ENCODE measurements around the gene ERBB4. TPM values are rescaled to one million over a fixed set of nuclear protein-coding genes. Genes with fewer than 3 reads are reported as not detected.

The ERBB4 gene
- total RNA-seq, 1 experiment from 2014 or later: 2.9 TPM

- intact Hi-C loops (cut with micrococcal nuclease; ENCODE audit: unreplicated experiment): loop anchor here (2.0 to 5.0 kb wide), 4 partner anchors 197 to 1092 kb away; no protein-coding TSS in a partner anchor
- DNase-seq: peak; percentile 32
- Mint-ChIP-seq H3K9me3 (ENCODE audit: low read depth, unreplicated experiment) (peaks cover 4% of the 10 kb centered on the region), H3K4me3 (ENCODE audit: low read depth, unreplicated experiment) (peak overlapping the region; percentile 55), H3K36me3 (ENCODE audit: insufficient read depth, unreplicated experiment) (peaks cover 16% of the 10 kb centered on the region), H3K27me3 (ENCODE audit: unreplicated experiment) (no peaks in the 10 kb centered on the region), H3K4me1 (ENCODE audit: low read depth, unreplicated experiment) (peaks cover 28% of the 10 kb centered on the region), H3K27ac (ENCODE audit: unreplicated experiment) (peak overlapping the region; percentile 98)
- no peak for TF ChIP-seq CTCF (IDR thresholded peaks at IDR 0.05; ENCODE audit: unreplicated experiment)
- CTCF ChIA-PET: interaction anchor here (0.6 to 1.0 kb wide), 2 partner anchors 25 to 79 kb away, joined by 3 to 5 read pairs; no protein-coding TSS in a partner anchor
- no TSS peak for BruUV-seq (replicated peaks)
Measured at GRCh38 chr2:211329882-211330281, 1208.7 kb downstream of the ERBB4 start.

- Mint-ChIP-seq H3K4me1 (ENCODE audit: low read depth, unreplicated experiment) (peaks cover 23% of the 10 kb centered on the region), H3K9me3 (ENCODE audit: low read depth, unreplicated experiment) (peaks cover 7% of the 10 kb centered on the region), H3K4me3 (ENCODE audit: low read depth, unreplicated experiment) (peak overlapping the region; percentile 55), H3K27me3 (ENCODE audit: unreplicated experiment) (no peaks in the 10 kb centered on the region), H3K27ac (ENCODE audit: unreplicated experiment) (peak overlapping the region; percentile 98), H3K36me3 (ENCODE audit: insufficient read depth, unreplicated experiment) (peaks cover 16% of the 10 kb centered on the region)
- peak; percentile 27 for DNase-seq
- no TSS peak for BruUV-seq (replicated peaks)
- CTCF ChIA-PET: interaction anchor here (0.7 kb wide), 2 partner anchors 848 to 1678 kb away, joined by 5 to 6 read pairs; no protein-coding TSS in a partner anchor
- intact Hi-C loops (cut with micrococcal nuclease; ENCODE audit: unreplicated experiment): loop anchor here (2.0 to 5.0 kb wide), 3 partner anchors 197 to 612 kb away; no protein-coding TSS in a partner anchor
- no peak for TF ChIP-seq CTCF (IDR thresholded peaks at IDR 0.05; ENCODE audit: unreplicated experiment)
Measured at GRCh38 chr2:211329421-211329820, 1209.2 kb downstream of the ERBB4 start.

DNA sequence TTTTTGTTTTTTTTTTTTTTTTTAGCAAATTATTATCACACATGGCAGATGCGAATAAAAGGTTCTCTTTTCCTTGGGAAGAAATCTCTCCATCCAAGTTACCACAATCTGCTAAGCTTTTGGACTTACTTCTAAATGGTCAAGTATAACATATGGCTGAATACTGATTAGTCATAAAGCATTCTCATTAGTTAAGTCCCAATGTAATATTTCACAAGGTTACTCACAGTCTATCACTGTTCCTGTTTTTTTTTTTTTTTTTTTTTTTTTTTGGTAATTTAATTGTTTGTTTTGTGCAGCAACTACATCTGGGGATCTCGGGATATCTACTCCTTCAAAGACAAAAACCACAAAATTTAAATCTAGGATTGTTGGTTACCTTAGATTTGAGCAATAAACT is 1210.5 kb downstream of the ERBB4 start:
- Mint-ChIP-seq H3K27ac (ENCODE audit: unreplicated experiment) (no peak overlapping the region), H3K4me3 (ENCODE audit: low read depth, unreplicated experiment) (no peak overlapping the region), H3K4me1 (ENCODE audit: low read depth, unreplicated experiment) (peaks cover 22% of the 10 kb centered on the region), H3K9me3 (ENCODE audit: low read depth, unreplicated experiment) (peaks cover 7% of the 10 kb centered on the region), H3K27me3 (ENCODE audit: unreplicated experiment) (no peaks in the 10 kb centered on the region), H3K36me3 (ENCODE audit: insufficient read depth, unreplicated experiment) (peaks cover 16% of the 10 kb centered on the region)
- no peak for TF ChIP-seq CTCF (IDR thresholded peaks at IDR 0.05; ENCODE audit: unreplicated experiment)
- CTCF ChIA-PET: interaction anchor here (0.7 kb wide), 2 partner anchors 803 to 851 kb away, joined by 4 read pairs; no protein-coding TSS in a partner anchor
- intact Hi-C loops (cut with micrococcal nuclease; ENCODE audit: unreplicated experiment): loop anchor here (2.0 to 5.0 kb wide), 3 partner anchors 195 to 611 kb away; no protein-coding TSS in a partner anchor
- no TSS peak for BruUV-seq (replicated peaks)
- DNase-seq: no peak

Small RNA genes within 50 kb of the gene (microRNA-seq; reads per million reads assigned to microRNA genes)
- gene MIR548F2: not detected

Measured in Calu3 (cell line).